ENCODE data around the gene SMIM10. TPM values are rescaled to one million over a fixed set of nuclear protein-coding genes. Genes with fewer than 3 reads are reported as not detected.

The SMIM10 gene
- total and polyA plus RNA-seq, 2 donors from 2014 or later, result 5.2 to 6.5 TPM

DNA sequence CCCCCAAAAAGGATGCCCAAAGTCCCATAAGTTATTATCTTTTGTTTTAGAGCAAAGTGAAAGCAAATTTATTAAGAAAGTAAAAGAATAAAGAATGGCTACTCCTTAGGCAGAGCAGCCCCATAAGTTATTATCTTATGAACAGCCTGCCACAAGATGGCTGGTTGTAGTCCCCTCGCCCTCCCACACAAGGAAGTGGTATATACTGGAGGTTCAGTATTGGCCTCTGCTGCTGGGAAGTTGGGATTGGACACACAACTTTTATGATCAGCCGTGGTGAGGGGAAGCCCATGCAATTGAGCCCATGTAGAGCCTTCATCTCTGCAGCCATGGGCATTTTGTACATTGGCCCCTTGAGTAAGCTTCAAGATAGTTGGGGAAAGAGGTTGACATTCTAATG lies 8.0 kb upstream of the SMIM10 start:
- Histone ChIP-seq H3K9ac (ENCODE audit: low read length in 3 of 3) (no peak overlapping the region), H3K27ac (ENCODE audit: low read depth in 2 of 2, low read length in 2 of 2) (no peak overlapping the region), H3K4me1 (ENCODE audit: control insufficient read depth in 2 of 3, insufficient read depth in 2 of 3, low read depth in 1 of 3, low read length in 3 of 3) (no peaks in the 10 kb centered on the region), H3K36me3 (ENCODE audit: control insufficient read depth in 2 of 3, insufficient read depth in 3 of 3, low read length in 3 of 3) (no peaks in the 10 kb centered on the region), H3K4me3 (ENCODE audit: low read length in 3 of 3) (no peak overlapping the region), H3K27me3 (ENCODE audit: control insufficient read depth, insufficient read depth, low read length) (no peaks in the 10 kb centered on the region), H3K9me3 (ENCODE audit: control insufficient read depth in 2 of 3, insufficient read depth in 1 of 3, low read length in 3 of 3) (no peaks in the 10 kb centered on the region)
- DNase-seq, result no peak
- TF ChIP-seq, protein P1, sequence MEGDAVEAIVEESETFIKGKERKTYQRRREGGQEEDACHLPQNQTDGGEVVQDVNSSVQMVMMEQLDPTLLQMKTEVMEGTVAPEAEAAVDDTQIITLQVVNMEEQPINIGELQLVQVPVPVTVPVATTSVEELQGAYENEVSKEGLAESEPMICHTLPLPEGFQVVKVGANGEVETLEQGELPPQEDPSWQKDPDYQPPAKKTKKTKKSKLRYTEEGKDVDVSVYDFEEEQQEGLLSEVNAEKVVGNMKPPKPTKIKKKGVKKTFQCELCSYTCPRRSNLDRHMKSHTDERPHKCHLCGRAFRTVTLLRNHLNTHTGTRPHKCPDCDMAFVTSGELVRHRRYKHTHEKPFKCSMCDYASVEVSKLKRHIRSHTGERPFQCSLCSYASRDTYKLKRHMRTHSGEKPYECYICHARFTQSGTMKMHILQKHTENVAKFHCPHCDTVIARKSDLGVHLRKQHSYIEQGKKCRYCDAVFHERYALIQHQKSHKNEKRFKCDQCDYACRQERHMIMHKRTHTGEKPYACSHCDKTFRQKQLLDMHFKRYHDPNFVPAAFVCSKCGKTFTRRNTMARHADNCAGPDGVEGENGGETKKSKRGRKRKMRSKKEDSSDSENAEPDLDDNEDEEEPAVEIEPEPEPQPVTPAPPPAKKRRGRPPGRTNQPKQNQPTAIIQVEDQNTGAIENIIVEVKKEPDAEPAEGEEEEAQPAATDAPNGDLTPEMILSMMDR (IDR thresholded peaks at IDR 0.05; ENCODE audit: borderline replicate concordance, extremely low read depth, insufficient read depth), result no peak
- intact Hi-C loops (cut with DNase I), result no loop called here
- no peak for FAIRE-seq

DNA sequence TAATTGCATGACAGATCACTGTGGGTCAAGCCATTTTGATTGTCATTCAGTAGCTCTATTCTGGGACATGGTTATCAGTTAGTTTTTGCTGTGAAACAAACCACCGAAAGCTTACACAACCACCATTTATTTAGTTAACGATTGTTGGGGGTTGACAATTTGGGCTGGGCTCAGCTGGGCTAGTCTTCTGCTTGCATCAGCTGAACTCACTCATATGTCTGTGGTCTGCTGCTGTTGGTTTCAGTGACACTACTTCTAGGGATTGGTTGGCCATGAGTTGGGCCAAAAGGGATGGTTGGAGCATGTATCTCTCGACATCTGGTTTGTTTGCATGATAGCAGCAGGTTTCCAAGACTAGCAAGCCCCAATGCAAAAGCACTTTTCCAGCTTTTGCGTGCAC lies 5.3 kb upstream of the SMIM10 start:
- no peak overlapping the region for H3K27ac ChIP-seq (ENCODE audit: low read depth in 2 of 2, low read length in 2 of 2)
- H3K9ac ChIP-seq (ENCODE audit: low read length in 3 of 3), result no peak overlapping the region
- H3K36me3 ChIP-seq (ENCODE audit: control insufficient read depth in 2 of 3, insufficient read depth in 3 of 3, low read length in 3 of 3), result no peaks in the 10 kb centered on the region
- TF ChIP-seq, protein P1 (IDR thresholded peaks at IDR 0.05; ENCODE audit: borderline replicate concordance, extremely low read depth, insufficient read depth), result no peak
- FAIRE-seq, result no peak
- no peaks in the 10 kb centered on the region for H3K9me3 ChIP-seq (ENCODE audit: control insufficient read depth in 2 of 3, insufficient read depth in 1 of 3, low read length in 3 of 3)
- H3K4me1 ChIP-seq (ENCODE audit: control insufficient read depth in 2 of 3, insufficient read depth in 2 of 3, low read depth in 1 of 3, low read length in 3 of 3), result no peaks in the 10 kb centered on the region
- no peak for DNase-seq
- H3K4me3 ChIP-seq (ENCODE audit: low read length in 3 of 3), result no peak overlapping the region
- intact Hi-C loops (cut with DNase I), result no loop called here
- no peaks in the 10 kb centered on the region for H3K27me3 ChIP-seq (ENCODE audit: control insufficient read depth, insufficient read depth, low read length)

DNA sequence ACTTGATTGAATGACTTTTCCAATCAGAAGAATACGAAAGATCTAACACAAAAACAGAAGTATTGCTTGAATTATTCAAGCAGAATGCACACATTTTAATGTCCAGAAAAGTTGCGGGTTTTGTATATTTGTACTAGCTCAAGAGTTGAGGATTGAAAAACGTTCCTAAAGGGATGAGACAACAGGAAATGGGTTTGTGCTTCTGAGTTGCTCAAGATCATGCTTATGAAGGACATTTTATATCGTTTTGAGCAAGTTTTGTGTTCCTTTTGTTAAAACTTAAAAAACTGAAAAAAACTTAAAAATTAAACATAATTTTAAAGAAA lies 353 bp upstream of the SMIM10 start:
- Histone ChIP-seq H3K9ac (ENCODE audit: low read length in 3 of 3) (no peak overlapping the region), H3K4me3 (ENCODE audit: low read length in 3 of 3) (no peak overlapping the region), H3K27me3 (ENCODE audit: control insufficient read depth, insufficient read depth, low read length) (no peaks in the 10 kb centered on the region), H3K9me3 (ENCODE audit: control insufficient read depth in 2 of 3, insufficient read depth in 1 of 3, low read length in 3 of 3) (no peaks in the 10 kb centered on the region), H3K27ac (ENCODE audit: low read depth in 2 of 2, low read length in 2 of 2) (no peak overlapping the region), H3K36me3 (ENCODE audit: control insufficient read depth in 2 of 3, insufficient read depth in 3 of 3, low read length in 3 of 3) (no peaks in the 10 kb centered on the region), H3K4me1 (ENCODE audit: control insufficient read depth in 2 of 3, insufficient read depth in 2 of 3, low read depth in 1 of 3, low read length in 3 of 3) (no peaks in the 10 kb centered on the region)
- TF ChIP-seq, protein P1 (IDR thresholded peaks at IDR 0.05; ENCODE audit: borderline replicate concordance, extremely low read depth, insufficient read depth), result no peak
- intact Hi-C loops (cut with DNase I), result no loop called here
- FAIRE-seq (peak; percentile 11), DNase-seq (no peak)

- intact Hi-C loops (cut with DNase I), result no loop called here
- DNase-seq, result no peak
- H3K27ac ChIP-seq (ENCODE audit: low read depth in 2 of 2, low read length in 2 of 2), result no peak overlapping the region
- H3K9me3 ChIP-seq (ENCODE audit: control insufficient read depth in 2 of 3, insufficient read depth in 1 of 3, low read length in 3 of 3), result no peaks in the 10 kb centered on the region
- no peak overlapping the region for H3K9ac ChIP-seq (ENCODE audit: low read length in 3 of 3)
- no peaks in the 10 kb centered on the region for H3K4me1 ChIP-seq (ENCODE audit: control insufficient read depth in 2 of 3, insufficient read depth in 2 of 3, low read depth in 1 of 3, low read length in 3 of 3)
- no peaks in the 10 kb centered on the region for H3K27me3 ChIP-seq (ENCODE audit: control insufficient read depth, insufficient read depth, low read length)
- FAIRE-seq, result no peak
- H3K36me3 ChIP-seq (ENCODE audit: control insufficient read depth in 2 of 3, insufficient read depth in 3 of 3, low read length in 3 of 3), result no peaks in the 10 kb centered on the region
- TF ChIP-seq, protein P1 (IDR thresholded peaks at IDR 0.05; ENCODE audit: borderline replicate concordance, extremely low read depth, insufficient read depth), result no peak
- no peak overlapping the region for H3K4me3 ChIP-seq (ENCODE audit: low read length in 3 of 3)
Observed at GRCh38 chrX:134997646-134998045, 6.9 kb downstream of the SMIM10 start.
